ENCODE measurements around the gene PTDSS2. TPM values are rescaled to one million over a fixed set of nuclear protein-coding genes. Genes with fewer than 3 reads are reported as not detected.
A peak's percentile ranks its signal among the peaks of the same experiment; 100 is the strongest.

The PTDSS2 gene
- total and polyA plus RNA-seq, 9 of the 15 experiments (the other 6 are each of a cell fraction or from before 2014, with no cell fraction given), result 0.45 to 53.9 (median 17.2) TPM

- TF ChIP-seq NFATC3 (IDR thresholded peaks at IDR 0.05) (0 out of 2 replicates have a peak, but pooled peaks have one; percentile 40), ZNF217 (CRISPR knock-in tag; IDR thresholded peaks at IDR 0.05) (no peak), KHSRP (IDR thresholded peaks at IDR 0.05) (no peak), MGA (IDR thresholded peaks at IDR 0.05) (peak; percentile 73), ZNF592 (IDR thresholded peaks at IDR 0.05) (peak; percentile 74), PRDM10 (IDR thresholded peaks at IDR 0.05; ENCODE audit: partially characterized antibody) (peak; percentile 1), CXXC5 (CRISPR knock-in tag; IDR thresholded peaks at IDR 0.05) (0 out of 2 replicates have a peak, but pooled peaks have one; percentile 15), L3MBTL2 (IDR thresholded peaks at IDR 0.05) (peak; percentile 72), PML (IDR thresholded peaks at IDR 0.05; ENCODE audit: low read length) (0 out of 2 replicates have a peak, but pooled peaks have one; percentile 20)
Observed at GRCh38 chr11:504994-505344, 54.9 kb downstream of the PTDSS2 start (continued).
